IMR-90 (cell line): ENCODE results near the gene SETD6. TPM values are rescaled to one million over a fixed set of nuclear protein-coding genes. Genes with fewer than 3 reads are reported as not detected.

Experiments
- ATAC-seq: fragments of 200-7000 bp; cut with Tn5 transposase; 2 replicates; pipeline ENCODE4 v1.9.1; 2020; ENCODE audit warnings: low read depth, mild to moderate bottlenecking, moderate library complexity
- BruUV-seq: library from RNA; stranded (reverse); fragments of 400-500 nt; replicated peaks from 2 replicates; lab custom pipeline; 2021; lab: Mats Ljungman, UMichigan
- CTCF ChIA-PET: fragments of 300-600 bp; formaldehyde crosslinking; extraction: SDS; loops from one replicate; lab custom pipeline; 2021; ENCODE audit warnings: antibody characterized with exemption; lab: Yijun Ruan, JAX
- POLR2A ChIA-PET: fragments of 300-600 bp; sonication (Branson Sonifier 250); formaldehyde crosslinking; loops from one replicate; lab custom pipeline; 2022; ENCODE audit warnings: antibody characterized with exemption; ENCODE audit not compliant: unreplicated experiment; lab: Charles Lee
- DNase-seq: peaks from one replicate; pipeline ENCODE4 v3.0.0; 2013
- H2AFZ ChIP-seq: replicated peaks from 2 replicates; pipeline ENCODE3; 2013; ENCODE audit warnings: low read length, mild to moderate bottlenecking; ENCODE audit not compliant: poor library complexity
- H2AK5ac ChIP-seq: 2 replicates; pipeline ENCODE4 v1.6.1; 2013; ENCODE audit warnings: low read depth, low read length, inconsistent platforms
- H2AK9ac ChIP-seq: replicated peaks from 2 replicates; pipeline ENCODE3; 2013; ENCODE audit warnings: mild to moderate bottlenecking, low read depth, low read length, moderate library complexity; ENCODE audit not compliant: poor library complexity
- H2BK120ac ChIP-seq: 2 replicates; pipeline ENCODE4 v1.6.1; 2013; ENCODE audit warnings: low read depth, low read length, inconsistent platforms
- H2BK15ac ChIP-seq: 3 replicates; pipeline ENCODE4 v1.6.1; 2013; ENCODE audit warnings: low read depth, low read length, inconsistent platforms
- H2BK20ac ChIP-seq: 2 replicates; pipeline ENCODE4 v1.6.1; 2013; ENCODE audit warnings: low read depth, mild to moderate bottlenecking, inconsistent platforms, low read length, moderate library complexity
- H2BK5ac ChIP-seq: 2 replicates; pipeline ENCODE4 v1.6.1; 2013; ENCODE audit warnings: mild to moderate bottlenecking, low read depth, low read length, inconsistent platforms; ENCODE audit not compliant: poor library complexity, severe bottlenecking
- H3K14ac ChIP-seq: replicated peaks from 2 replicates; pipeline ENCODE4 v1.6.1; 2013; ENCODE audit warnings: low read depth, low read length, inconsistent platforms
- H3K18ac ChIP-seq: 2 replicates; pipeline ENCODE4 v1.6.1; 2013; ENCODE audit warnings: low read depth, low read length, control low read depth
- H3K23ac ChIP-seq: 2 replicates; pipeline ENCODE4 v1.6.1; 2013; ENCODE audit warnings: low read depth, low read length, inconsistent platforms
- H3K27ac ChIP-seq: 2 replicates; pipeline ENCODE4 v1.5.1; 2013; ENCODE audit warnings: mild to moderate bottlenecking, control low read depth, low read length; ENCODE audit not compliant: insufficient read depth
- H3K27me3 ChIP-seq: 2 replicates; pipeline ENCODE4 v1.6.1; 2013; ENCODE audit warnings: low read length; ENCODE audit not compliant: control insufficient read depth, insufficient read depth
- H3K36me3 ChIP-seq: 2 replicates; pipeline ENCODE4 v1.6.1; 2013; ENCODE audit warnings: low read length, mixed read lengths; ENCODE audit not compliant: control insufficient read depth, insufficient read depth
- H3K4ac ChIP-seq: 2 replicates; pipeline ENCODE4 v1.6.1; 2013; ENCODE audit warnings: low read depth, low read length, inconsistent platforms
- H3K4me1 ChIP-seq: 2 replicates; pipeline ENCODE4 v1.6.1; 2013; ENCODE audit warnings: low read length, mixed read lengths; ENCODE audit not compliant: control insufficient read depth, insufficient read depth
- H3K4me2 ChIP-seq: 2 replicates; pipeline ENCODE4 v1.6.1; 2013; ENCODE audit warnings: low read depth, mild to moderate bottlenecking, control low read depth, low read length, moderate library complexity
- H3K4me3 ChIP-seq: 2 replicates; pipeline ENCODE4 v1.5.1; 2013; ENCODE audit warnings: low read depth, mild to moderate bottlenecking, control low read depth, low read length, moderate library complexity; ENCODE audit not compliant: insufficient read depth
- H3K56ac ChIP-seq: 2 replicates; pipeline ENCODE4 v1.6.1; 2013; ENCODE audit warnings: low read length, inconsistent platforms; ENCODE audit not compliant: insufficient read depth; ENCODE audit errors: extremely low read depth
- H3K79me1 ChIP-seq, 2 experiments: 2 replicates each; pipeline ENCODE4 v1.6.1; 2013; ENCODE audit warnings: low read length in 2 of 2, inconsistent platforms in 1 of 2, low read depth in 1 of 2
- H3K9ac ChIP-seq: 2 replicates; pipeline ENCODE4 v1.6.1; 2013; ENCODE audit warnings: low read depth, low read length, control low read depth
- H3K9me1 ChIP-seq: 2 replicates; pipeline ENCODE4 v1.6.1; 2013; ENCODE audit warnings: low read length, inconsistent platforms; ENCODE audit not compliant: insufficient read depth
- H3K9me3 ChIP-seq: 2 replicates; pipeline ENCODE4 v1.6.1; 2013; ENCODE audit warnings: low read length; ENCODE audit not compliant: control insufficient read depth, insufficient read depth
- H4K20me1 ChIP-seq: 2 replicates; pipeline ENCODE4 v1.6.1; 2013; ENCODE audit warnings: low read length, inconsistent platforms; ENCODE audit not compliant: insufficient read depth
- H4K5ac ChIP-seq: 2 replicates; pipeline ENCODE4 v1.6.1; 2013; ENCODE audit warnings: mild to moderate bottlenecking, low read depth, low read length, control low read depth
- H4K8ac ChIP-seq, 2 experiments: 2 replicates each; pipeline ENCODE4 v1.6.1; 2013; ENCODE audit warnings: low read depth in 2 of 2, low read length in 2 of 2, control low read depth in 1 of 2, inconsistent platforms in 1 of 2
- H4K91ac ChIP-seq: 2 replicates; pipeline ENCODE4 v1.6.1; 2013; ENCODE audit warnings: low read depth, low read length, inconsistent platforms; ENCODE audit not compliant: insufficient read depth
- CEBPB ChIP-seq: IDR thresholded peaks from 2 replicates; pipeline ENCODE4 v1.6.1; 2012; ENCODE audit warnings: low read depth, low read length, improper control_type of control experiment
- FOS ChIP-seq: fragments of 150-350 bp; IDR thresholded peaks from 2 replicates; pipeline ENCODE4 v1.6.1; 2016; ENCODE audit warnings: low read depth, low read length
- MAFK ChIP-seq: IDR thresholded peaks from 2 replicates; pipeline ENCODE4 v1.6.1; 2012; ENCODE audit warnings: low read depth, low read length, improper control_type of control experiment
- MAZ ChIP-seq: IDR thresholded peaks from 2 replicates; pipeline ENCODE4 v1.6.1; 2012; ENCODE audit warnings: low read depth, mild to moderate bottlenecking, low read length, improper control_type of control experiment, moderate library complexity, borderline replicate concordance
- MXI1 ChIP-seq: IDR thresholded peaks from 2 replicates; pipeline ENCODE4 v1.6.1; 2012; ENCODE audit warnings: low read depth, mild to moderate bottlenecking, low read length, moderate library complexity, borderline replicate concordance
- NFE2L2 ChIP-seq: fragments of 150-350 bp; IDR thresholded peaks from 2 replicates; pipeline ENCODE4 v1.6.1; 2016; ENCODE audit warnings: low read depth, mild to moderate bottlenecking, low read length
- POLR2A ChIP-seq: IDR thresholded peaks from 2 replicates; pipeline ENCODE4 v1.6.1; 2012; ENCODE audit warnings: mild to moderate bottlenecking, low read depth, low read length
- RAD21 ChIP-seq: IDR thresholded peaks from 2 replicates; pipeline ENCODE4 v1.6.1; 2012; ENCODE audit warnings: low read length, improper control_type of control experiment
- RCOR1 ChIP-seq: IDR thresholded peaks from 2 replicates; pipeline ENCODE4 v1.6.1; 2012; ENCODE audit warnings: mild to moderate bottlenecking, low read length, improper control_type of control experiment; ENCODE audit not compliant: insufficient replicate concordance
- RFX5 ChIP-seq: IDR thresholded peaks from 2 replicates; pipeline ENCODE4 v1.8.0; 2012; ENCODE audit warnings: low read depth, mild to moderate bottlenecking, low read length, moderate library complexity
- SMC3 ChIP-seq: fragments of 150-350 bp; IDR thresholded peaks from 2 replicates; pipeline ENCODE4 v1.6.1; 2016; ENCODE audit warnings: low read depth, mild to moderate bottlenecking, antibody characterized with exemption, low read length, moderate library complexity
- WGBS, 2 experiments: methylation state at CpG; one replicate each; pipeline versions ENCODE4 v1.1.5 to v1.1.7; 2013; ENCODE audit warnings: missing lambda C conversion rate in 2 of 2; ENCODE audit not compliant: insufficient read length in 1 of 2; ENCODE audit errors: extremely low coverage in 2 of 2; 5-methylcytosine and 5-hydroxymethylcytosine counted together
- dilution Hi-C: fragments of 300-500 bp; cut with HindIII; formaldehyde crosslinking; loops from one replicate; pipeline ENCODE4 v1.14.3; 2018; ENCODE audit warnings: low sequenced_read_pairs; ENCODE audit not compliant: unreplicated experiment
- in situ Hi-C: fragments of 300-500 bp; cut with MboI; formaldehyde crosslinking; loops from 3 replicates; pipeline ENCODE4 v1.14.3; 2019; ENCODE audit warnings: low sequenced_read_pairs, inconsistent platforms, mixed read lengths
- intact Hi-C: fragments of 100-400 bp; cut with micrococcal nuclease; formaldehyde crosslinking; loops from 2 replicates; pipeline ENCODE4 v1.10.0; 2022
- polyA plus RNA-seq, 3 experiments: library from polyadenylated mRNA; depleted of rRNA; stranded (reverse); fragments of >200 nt; gene quantifications; 2 replicates each; pipeline ENCODE4 v1.2.3, GENCODE V29; 2012; ENCODE audit warnings: low replicate concordance in 1 of 3
- total RNA-seq: library from RNA; depleted of rRNA; stranded (reverse); fragments of >200 nt; gene quantifications from 2 replicates; pipeline ENCODE4 v1.2.3, GENCODE V29; 2012
- TF ChIP-seq, protein P1 (sequence below): fragments of 150-350 bp; IDR thresholded peaks from 2 replicates; pipeline ENCODE4 v1.6.1; 2016; ENCODE audit warnings: low read depth, mild to moderate bottlenecking, low read length, moderate library complexity, borderline replicate concordance
- TF ChIP-seq, protein P2 (sequence below): conservative IDR thresholded peaks from 2 replicates; pipeline ENCODE4 v1.5.1; 2012; ENCODE audit warnings: mild to moderate bottlenecking, low read depth, low read length, improper control_type of control experiment

The SETD6 gene
- total and polyA plus RNA-seq, 2 of the 4 experiments (the other 2 are of a cell fraction), result 3.2 to 6.4 TPM

DNA sequence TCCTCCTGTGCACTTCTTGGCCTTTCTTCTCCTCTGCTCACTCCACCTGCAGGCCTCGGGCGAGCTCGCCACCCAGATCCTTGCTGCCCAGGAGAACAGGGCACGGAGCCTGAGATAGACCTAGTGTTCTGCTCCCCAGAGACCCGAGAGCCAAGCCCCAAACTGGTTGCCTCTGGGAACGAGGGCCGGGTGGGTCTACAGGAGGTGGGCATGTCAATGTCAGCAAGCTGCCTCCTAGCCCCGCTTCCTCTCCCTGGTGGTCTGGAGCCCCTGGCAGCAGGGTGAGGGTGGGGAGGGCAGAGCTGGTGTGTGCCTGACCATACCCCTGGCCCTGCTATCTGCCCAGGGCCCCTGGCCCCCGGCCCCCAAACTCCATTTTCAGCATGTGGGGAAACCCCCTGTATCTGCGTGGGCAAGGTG is 16.2 kb upstream of the SETD6 start:
- Histone ChIP-seq H3K9me3 (no peaks in the 10 kb centered on the region), H4K8ac (no peak overlapping the region; a peak in 1 of 4 replicates), H3K56ac (no peak overlapping the region), H3K9me1 (peaks cover 4% of the 10 kb centered on the region; the same call in 1 of the 2 replicates), H3K9ac (no peak overlapping the region), H2BK120ac (no peak overlapping the region), H3K23ac (no peak overlapping the region), H3K27me3 (no peaks in the 10 kb centered on the region; the same call in 1 of the 2 replicates), H3K4me1 (peaks cover 13% of the 10 kb centered on the region; the same call in 1 of the 2 replicates), H2AK9ac (peak overlapping the region; percentile 72), H3K4me2 (no peak overlapping the region), H3K79me1 (0 out of 4 replicates have a peak, but pooled peaks cover 0 to 7% of the 10 kb centered on the region in 2 experiments), H2AFZ (peak overlapping the region; percentile 88), H4K20me1 (no peaks in the 10 kb centered on the region), H3K27ac (no peak overlapping the region), H2BK5ac (no peak overlapping the region), H4K5ac (no peak overlapping the region), H4K91ac (no peak overlapping the region), H2BK20ac (no peak overlapping the region), H3K4ac (no peak overlapping the region), H3K18ac (no peak overlapping the region), H3K36me3 (0 out of 2 replicates have a peak, but pooled peaks cover under 1% of the 10 kb centered on the region), H2BK15ac (no peak overlapping the region), H3K4me3 (no peak overlapping the region), H2AK5ac (no peak overlapping the region; the same call in 1 of the 2 replicates), H3K14ac (no peak overlapping the region)
- CTCF ChIA-PET, result no interaction called here
- TF ChIP-seq CEBPB (no peak), RFX5 (no peak), NFE2L2 (no peak), FOS (no peak), SMC3 (no peak), POLR2A (no peak), MAFK (no peak), MAZ (no peak), RCOR1 (no peak), RAD21 (no peak), MXI1 (no peak)
- TF ChIP-seq, protein P1, sequence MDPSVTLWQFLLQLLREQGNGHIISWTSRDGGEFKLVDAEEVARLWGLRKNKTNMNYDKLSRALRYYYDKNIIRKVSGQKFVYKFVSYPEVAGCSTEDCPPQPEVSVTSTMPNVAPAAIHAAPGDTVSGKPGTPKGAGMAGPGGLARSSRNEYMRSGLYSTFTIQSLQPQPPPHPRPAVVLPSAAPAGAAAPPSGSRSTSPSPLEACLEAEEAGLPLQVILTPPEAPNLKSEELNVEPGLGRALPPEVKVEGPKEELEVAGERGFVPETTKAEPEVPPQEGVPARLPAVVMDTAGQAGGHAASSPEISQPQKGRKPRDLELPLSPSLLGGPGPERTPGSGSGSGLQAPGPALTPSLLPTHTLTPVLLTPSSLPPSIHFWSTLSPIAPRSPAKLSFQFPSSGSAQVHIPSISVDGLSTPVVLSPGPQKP, result no peak
- TF ChIP-seq, protein P2, sequence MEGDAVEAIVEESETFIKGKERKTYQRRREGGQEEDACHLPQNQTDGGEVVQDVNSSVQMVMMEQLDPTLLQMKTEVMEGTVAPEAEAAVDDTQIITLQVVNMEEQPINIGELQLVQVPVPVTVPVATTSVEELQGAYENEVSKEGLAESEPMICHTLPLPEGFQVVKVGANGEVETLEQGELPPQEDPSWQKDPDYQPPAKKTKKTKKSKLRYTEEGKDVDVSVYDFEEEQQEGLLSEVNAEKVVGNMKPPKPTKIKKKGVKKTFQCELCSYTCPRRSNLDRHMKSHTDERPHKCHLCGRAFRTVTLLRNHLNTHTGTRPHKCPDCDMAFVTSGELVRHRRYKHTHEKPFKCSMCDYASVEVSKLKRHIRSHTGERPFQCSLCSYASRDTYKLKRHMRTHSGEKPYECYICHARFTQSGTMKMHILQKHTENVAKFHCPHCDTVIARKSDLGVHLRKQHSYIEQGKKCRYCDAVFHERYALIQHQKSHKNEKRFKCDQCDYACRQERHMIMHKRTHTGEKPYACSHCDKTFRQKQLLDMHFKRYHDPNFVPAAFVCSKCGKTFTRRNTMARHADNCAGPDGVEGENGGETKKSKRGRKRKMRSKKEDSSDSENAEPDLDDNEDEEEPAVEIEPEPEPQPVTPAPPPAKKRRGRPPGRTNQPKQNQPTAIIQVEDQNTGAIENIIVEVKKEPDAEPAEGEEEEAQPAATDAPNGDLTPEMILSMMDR, result no peak
- no TSS peak for BruUV-seq
- WGBS, 2 experiments, result 100% methylated on average over 1 of the region's 10 CpGs; no CpG with 5 or more reads in 1 of the 2 experiments
- dilution Hi-C loops (no loop called here), intact Hi-C loops (no loop called here), in situ Hi-C loops (no loop called here)
- DNase-seq, result no peak
- POLR2A ChIA-PET, result no interaction called here
- no peak for ATAC-seq
